Measurements from ENCODE around the gene KNDC1. TPM values are rescaled to one million over a fixed set of nuclear protein-coding genes. Genes with fewer than 3 reads are reported as not detected.

The KNDC1 gene
- total and polyA plus RNA-seq, 2 donors (not counting 1 experiment from before 2014, with no cell fraction given) = 0.17 to 0.45 TPM

- no peak overlapping the region for H3K9ac ChIP-seq (ENCODE audit: low read length)
- H3K79me2 ChIP-seq (ENCODE audit: control insufficient read depth, insufficient read depth, low read length) = no peaks in the 10 kb centered on the region
- CTCF ChIA-PET = no interaction called here
- no peak overlapping the region for H3K4me3 ChIP-seq (ENCODE audit: control extremely low read depth in 1 of 5, extremely low read depth in 1 of 5, insufficient read depth in 1 of 5, low read depth in 2 of 5, low read length in 4 of 5)
- DNase-seq = no peak
- H3K4me1 Mint-ChIP-seq = peaks cover 11% of the 10 kb centered on the region
- H3K27ac Mint-ChIP-seq = no peak overlapping the region
- peaks cover 10 to 12% of the 10 kb centered on the region in 2 donors for H3K4me1 ChIP-seq (ENCODE audit: control insufficient read depth in 2 of 2, insufficient read depth in 2 of 2, low read length in 2 of 2)
- peaks cover 0 to 47% (median 18%) of the 10 kb centered on the region in 4 experiments for H3K27me3 ChIP-seq (replicated peaks in 1 of 4; ENCODE audit: control extremely low read depth in 1 of 4, control insufficient read depth in 3 of 4, insufficient read depth in 4 of 4, low read length in 3 of 4)
- 85% methylated on average over 11 of the region's 14 CpGs for WGBS (ENCODE audit: insufficient coverage)
- no peaks in the 10 kb centered on the region for H3K36me3 ChIP-seq (replicated peaks in 1 of 2; ENCODE audit: control extremely low read depth in 1 of 2, control insufficient read depth in 1 of 2, extremely low read depth in 1 of 2, insufficient read depth in 2 of 2, low read length in 1 of 2)
- H2AFZ ChIP-seq (ENCODE audit: insufficient read depth, low read depth, low read length, poor library complexity, severe bottlenecking) = no peak overlapping the region
- no peak overlapping the region for H3K4me3 Mint-ChIP-seq
- intact Hi-C loops (cut with micrococcal nuclease) = no loop called here
- POLR2A ChIA-PET = no interaction called here
- no peak overlapping the region for H3K27ac ChIP-seq (ENCODE audit: low read length in 2 of 2)
- no peaks in the 10 kb centered on the region for H4K20me1 ChIP-seq (ENCODE audit: control insufficient read depth, insufficient read depth, low read length, poor library complexity, severe bottlenecking)
- H3K9me3 ChIP-seq (ENCODE audit: control extremely low read depth in 1 of 3, control insufficient read depth in 2 of 3, insufficient read depth in 1 of 3, low read length in 2 of 3) = peaks cover 0 to 12% (median 0%) of the 10 kb centered on the region in 3 donors
- peaks cover 39% of the 10 kb centered on the region for H3K27me3 Mint-ChIP-seq
- H3K4me2 ChIP-seq (replicated peaks; ENCODE audit: low read depth, low read length, poor library complexity, severe bottlenecking) = no peak overlapping the region
- TF ChIP-seq EZH2 (IDR thresholded peaks at IDR 0.05; ENCODE audit: borderline replicate concordance, insufficient read depth, low read depth, low read length, poor library complexity, severe bottlenecking) (no peak), CTCF (IDR thresholded peaks at IDR 0.05) (no peak)
- ATAC-seq (ENCODE audit: low read depth) = no peak
- no peaks in the 10 kb centered on the region for H3K9me3 Mint-ChIP-seq (ENCODE audit: insufficient read depth)
Measured at GRCh38 chr10:133224076-133224475, 64.1 kb downstream of the KNDC1 start.

- no peak overlapping the region for H3K4me3 Mint-ChIP-seq
Measured at GRCh38 chr10:133224756-133225372, 64.8 kb downstream of the KNDC1 start.

More at GRCh38 chr10:133224756-133225372, 64.8 kb downstream of the KNDC1 start:
- no peaks in the 10 kb centered on the region for H4K20me1 ChIP-seq (ENCODE audit: control insufficient read depth, insufficient read depth, low read length, poor library complexity, severe bottlenecking)
- H3K36me3 ChIP-seq (replicated peaks in 1 of 2; ENCODE audit: control extremely low read depth in 1 of 2, control insufficient read depth in 1 of 2, extremely low read depth in 1 of 2, insufficient read depth in 2 of 2, low read length in 1 of 2) = no peaks in the 10 kb centered on the region
- peaks cover 0 to 48% (median 21%) of the 10 kb centered on the region in 4 experiments for H3K27me3 ChIP-seq (replicated peaks in 1 of 4; ENCODE audit: control extremely low read depth in 1 of 4, control insufficient read depth in 3 of 4, insufficient read depth in 4 of 4, low read length in 3 of 4)
- Mint-ChIP-seq H3K9me3 (ENCODE audit: insufficient read depth) (no peaks in the 10 kb centered on the region), H3K27ac (no peak overlapping the region), H3K4me1 (peaks cover 15% of the 10 kb centered on the region), H3K27me3 (peaks cover 43% of the 10 kb centered on the region)
- no peak overlapping the region for H3K4me2 ChIP-seq (replicated peaks; ENCODE audit: low read depth, low read length, poor library complexity, severe bottlenecking)
- WGBS (ENCODE audit: insufficient coverage) = 92% methylated on average over 22 of the region's 25 CpGs
- H3K27ac ChIP-seq (ENCODE audit: low read length in 2 of 2) = no peak overlapping the region
- no peaks in the 10 kb centered on the region for H3K79me2 ChIP-seq (ENCODE audit: control insufficient read depth, insufficient read depth, low read length)
- H3K4me3 ChIP-seq (ENCODE audit: control extremely low read depth in 1 of 5, extremely low read depth in 1 of 5, insufficient read depth in 1 of 5, low read depth in 2 of 5, low read length in 4 of 5) = no peak overlapping the region
- ATAC-seq (ENCODE audit: low read depth) (no peak), DNase-seq (no peak)
- TF ChIP-seq CTCF (IDR thresholded peaks at IDR 0.05) (no peak), EZH2 (IDR thresholded peaks at IDR 0.05; ENCODE audit: borderline replicate concordance, insufficient read depth, low read depth, low read length, poor library complexity, severe bottlenecking) (no peak)
- H3K9me3 ChIP-seq (ENCODE audit: control extremely low read depth in 1 of 3, control insufficient read depth in 2 of 3, insufficient read depth in 1 of 3, low read length in 2 of 3) = peaks cover 0 to 16% (median 0%) of the 10 kb centered on the region in 3 donors
- CTCF ChIA-PET = no interaction called here
- H3K4me1 ChIP-seq (ENCODE audit: control insufficient read depth in 2 of 2, insufficient read depth in 2 of 2, low read length in 2 of 2) = peaks cover 18 to 20% of the 10 kb centered on the region in 2 donors
- intact Hi-C loops (cut with micrococcal nuclease) = no loop called here
- H2AFZ ChIP-seq (ENCODE audit: insufficient read depth, low read depth, low read length, poor library complexity, severe bottlenecking) = no peak overlapping the region
- H3K9ac ChIP-seq (ENCODE audit: low read length) = no peak overlapping the region
- POLR2A ChIA-PET = no interaction called here
